ENCODE data around the gene PABPN1. TPM values are rescaled to one million over a fixed set of nuclear protein-coding genes. Genes with fewer than 3 reads are reported as not detected.

The PABPN1 gene
- total and polyA plus RNA-seq, 2 of the 13 experiments (the other 11 are each of a cell fraction or from before 2014, with no cell fraction given): 233 to 524 TPM

- 0 out of 2 replicates have a peak, but pooled peaks have one; percentile 58 for TF ChIP-seq MTF1 (CRISPR knock-in tag; IDR thresholded peaks at IDR 0.05)
- TF ChIP-seq NR0B2 (CRISPR knock-in tag; IDR thresholded peaks at IDR 0.05): no peak
- peak; percentile 55 for TF ChIP-seq SOX5 (CRISPR knock-in tag; IDR thresholded peaks at IDR 0.05; ENCODE audit: borderline replicate concordance)
- TF ChIP-seq, protein P1, sequence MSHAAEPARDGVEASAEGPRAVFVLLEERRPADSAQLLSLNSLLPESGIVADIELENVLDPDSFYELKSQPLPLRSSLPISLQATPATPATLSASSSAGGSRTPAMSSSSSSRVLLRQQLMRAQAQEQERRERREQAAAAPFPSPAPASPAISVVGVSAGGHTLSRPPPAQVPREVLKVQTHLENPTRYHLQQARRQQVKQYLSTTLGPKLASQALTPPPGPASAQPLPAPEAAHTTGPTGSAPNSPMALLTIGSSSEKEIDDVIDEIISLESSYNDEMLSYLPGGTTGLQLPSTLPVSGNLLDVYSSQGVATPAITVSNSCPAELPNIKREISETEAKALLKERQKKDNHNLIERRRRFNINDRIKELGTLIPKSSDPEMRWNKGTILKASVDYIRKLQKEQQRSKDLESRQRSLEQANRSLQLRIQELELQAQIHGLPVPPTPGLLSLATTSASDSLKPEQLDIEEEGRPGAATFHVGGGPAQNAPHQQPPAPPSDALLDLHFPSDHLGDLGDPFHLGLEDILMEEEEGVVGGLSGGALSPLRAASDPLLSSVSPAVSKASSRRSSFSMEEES (CRISPR knock-in tag; IDR thresholded peaks at IDR 0.05): peak; percentile 34; the same call in 1 of the 2 replicates
- peak; percentile 74 for TF ChIP-seq YEATS4 (CRISPR knock-in tag; IDR thresholded peaks at IDR 0.05; ENCODE audit: borderline replicate concordance)
- no peak for TF ChIP-seq ZUFSP (CRISPR knock-in tag; IDR thresholded peaks at IDR 0.05; ENCODE audit: borderline replicate concordance)
- TF ChIP-seq, protein P2, sequence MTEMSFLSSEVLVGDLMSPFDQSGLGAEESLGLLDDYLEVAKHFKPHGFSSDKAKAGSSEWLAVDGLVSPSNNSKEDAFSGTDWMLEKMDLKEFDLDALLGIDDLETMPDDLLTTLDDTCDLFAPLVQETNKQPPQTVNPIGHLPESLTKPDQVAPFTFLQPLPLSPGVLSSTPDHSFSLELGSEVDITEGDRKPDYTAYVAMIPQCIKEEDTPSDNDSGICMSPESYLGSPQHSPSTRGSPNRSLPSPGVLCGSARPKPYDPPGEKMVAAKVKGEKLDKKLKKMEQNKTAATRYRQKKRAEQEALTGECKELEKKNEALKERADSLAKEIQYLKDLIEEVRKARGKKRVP (CRISPR knock-in tag; IDR thresholded peaks at IDR 0.05): peak in 1 of 2 experiments; percentile 56; a peak in 1 of 4 replicates
- 0 out of 2 replicates have a peak, but pooled peaks have one; percentile 33 for TF ChIP-seq KDM3A (CRISPR knock-in tag; IDR thresholded peaks at IDR 0.05; ENCODE audit: low read depth)
- TF ChIP-seq, protein P3, sequence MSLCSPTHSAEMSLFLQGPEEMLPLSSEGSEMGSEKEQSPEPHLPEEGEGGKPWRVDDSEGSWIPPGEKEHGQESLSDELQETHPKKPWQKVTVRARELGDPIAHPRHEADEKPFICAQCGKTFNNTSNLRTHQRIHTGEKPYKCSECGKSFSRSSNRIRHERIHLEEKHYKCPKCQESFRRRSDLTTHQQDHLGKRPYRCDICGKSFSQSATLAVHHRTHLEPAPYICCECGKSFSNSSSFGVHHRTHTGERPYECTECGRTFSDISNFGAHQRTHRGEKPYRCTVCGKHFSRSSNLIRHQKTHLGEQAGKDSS (CRISPR knock-in tag; IDR thresholded peaks at IDR 0.05; ENCODE audit: borderline replicate concordance, low read depth): 0 out of 2 replicates have a peak, but pooled peaks have one; percentile 34
- TF ChIP-seq, protein P4, sequence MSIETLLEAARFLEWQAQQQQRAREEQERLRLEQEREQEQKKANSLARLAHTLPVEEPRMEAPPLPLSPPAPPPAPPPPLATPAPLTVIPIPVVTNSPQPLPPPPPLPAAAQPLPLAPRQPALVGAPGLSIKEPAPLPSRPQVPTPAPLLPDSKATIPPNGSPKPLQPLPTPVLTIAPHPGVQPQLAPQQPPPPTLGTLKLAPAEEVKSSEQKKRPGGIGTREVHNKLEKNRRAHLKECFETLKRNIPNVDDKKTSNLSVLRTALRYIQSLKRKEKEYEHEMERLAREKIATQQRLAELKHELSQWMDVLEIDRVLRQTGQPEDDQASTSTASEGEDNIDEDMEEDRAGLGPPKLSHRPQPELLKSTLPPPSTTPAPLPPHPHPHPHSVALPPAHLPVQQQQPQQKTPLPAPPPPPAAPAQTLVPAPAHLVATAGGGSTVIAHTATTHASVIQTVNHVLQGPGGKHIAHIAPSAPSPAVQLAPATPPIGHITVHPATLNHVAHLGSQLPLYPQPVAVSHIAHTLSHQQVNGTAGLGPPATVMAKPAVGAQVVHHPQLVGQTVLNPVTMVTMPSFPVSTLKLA (IDR thresholded peaks at IDR 0.05): no peak
- TF ChIP-seq ZHX1 (CRISPR knock-in tag; IDR thresholded peaks at IDR 0.05; ENCODE audit: low read depth): 0 out of 2 replicates have a peak, but pooled peaks have one; percentile 25
- 0 out of 2 replicates have a peak, but pooled peaks have one; percentile 12 for TF ChIP-seq TFAP4 (IDR thresholded peaks at IDR 0.05; ENCODE audit: borderline replicate concordance, low read depth)
- TF ChIP-seq ZNF768 (CRISPR knock-in tag; IDR thresholded peaks at IDR 0.05): peak; percentile 83
- TF ChIP-seq CREB1 (IDR thresholded peaks at IDR 0.05): 0 out of 2 replicates have a peak, but pooled peaks have one; percentile 1
- TF ChIP-seq CREB1 (CRISPR knock-in tag; IDR thresholded peaks at IDR 0.05): no peak
- TF ChIP-seq HNF4A (CRISPR knock-in tag; IDR thresholded peaks at IDR 0.05): peak; percentile 80
Measured at GRCh38 chr14:23321572-23322547, 603 bp downstream of the PABPN1 start (continued).
